ENCODE data around the gene ZNF423. TPM values are rescaled to one million over a fixed set of nuclear protein-coding genes. Genes with fewer than 3 reads are reported as not detected.

The ZNF423 gene
- total and polyA plus RNA-seq, 2 donors: 6.4 to 14.0 TPM

GRCh38 chr16:49458656-49459445 lies 397.1 kb downstream of the ZNF423 start:
- no peaks in the 10 kb centered on the region for H3K4me1 ChIP-seq (ENCODE audit: insufficient read depth)
- WGBS: 91% methylated on average over 5 of the region's 5 CpGs
- H3K36me3 ChIP-seq (ENCODE audit: insufficient read depth): no peaks in the 10 kb centered on the region
- no peak for DNase-seq (ENCODE audit: extremely low spot score)
- H3K27ac ChIP-seq (ENCODE audit: low read depth): no peak overlapping the region
- H3K4me3 ChIP-seq (ENCODE audit: low read depth, low read length): no peak overlapping the region

DNA sequence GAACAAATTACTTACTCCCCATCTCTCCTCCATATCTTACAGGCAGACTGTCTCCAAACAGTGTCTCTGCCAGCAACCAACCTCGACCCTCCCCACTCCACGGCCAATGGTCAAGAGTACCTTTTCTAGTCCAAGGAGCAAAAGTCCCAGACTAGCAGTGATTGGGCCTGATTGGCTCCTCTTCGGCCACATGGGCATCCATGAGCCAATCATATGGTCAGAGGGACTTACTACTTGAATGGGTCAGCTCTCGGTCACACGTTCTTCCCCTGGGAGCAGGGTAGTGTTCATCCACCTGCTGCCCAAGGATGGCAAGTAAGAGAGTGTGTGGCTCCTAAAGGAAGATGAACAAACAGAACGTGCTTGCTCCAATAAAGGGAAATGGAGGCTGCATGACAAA lies 397.7 kb downstream of the ZNF423 start:
- Histone ChIP-seq H3K27ac (ENCODE audit: low read depth) (no peak overlapping the region), H3K36me3 (ENCODE audit: insufficient read depth) (no peaks in the 10 kb centered on the region), H3K4me1 (ENCODE audit: insufficient read depth) (no peaks in the 10 kb centered on the region), H3K4me3 (ENCODE audit: low read depth, low read length) (no peak overlapping the region)
- no peak for DNase-seq (ENCODE audit: extremely low spot score)
- 79% methylated on average over 6 of the region's 6 CpGs for WGBS

GRCh38 chr16:49457196-49457595 lies 398.7 kb downstream of the ZNF423 start:
- WGBS: 86% methylated on average over 7 of the region's 7 CpGs
- Histone ChIP-seq H3K4me1 (ENCODE audit: insufficient read depth) (no peaks in the 10 kb centered on the region), H3K36me3 (ENCODE audit: insufficient read depth) (no peaks in the 10 kb centered on the region), H3K4me3 (ENCODE audit: low read depth, low read length) (no peak overlapping the region), H3K27ac (ENCODE audit: low read depth) (no peak overlapping the region)
- no peak for DNase-seq (ENCODE audit: extremely low spot score)

GRCh38 chr16:49456763-49457162 lies 399.1 kb downstream of the ZNF423 start:
- DNase-seq (ENCODE audit: extremely low spot score): no peak
- 84% methylated on average over 10 of the region's 10 CpGs for WGBS
- no peak overlapping the region for H3K27ac ChIP-seq (ENCODE audit: low read depth)
- H3K36me3 ChIP-seq (ENCODE audit: insufficient read depth): no peaks in the 10 kb centered on the region
- no peaks in the 10 kb centered on the region for H3K4me1 ChIP-seq (ENCODE audit: insufficient read depth)
- no peak overlapping the region for H3K4me3 ChIP-seq (ENCODE audit: low read depth, low read length)

- Histone ChIP-seq H3K27ac (ENCODE audit: low read depth) (no peak overlapping the region), H3K4me3 (ENCODE audit: low read depth, low read length) (no peak overlapping the region), H3K36me3 (ENCODE audit: insufficient read depth) (no peaks in the 10 kb centered on the region), H3K4me1 (ENCODE audit: insufficient read depth) (no peaks in the 10 kb centered on the region)
- WGBS: 87% methylated on average over 8 of the region's 8 CpGs
- DNase-seq (ENCODE audit: extremely low spot score): no peak
These were observed 399.7 kb downstream of the ZNF423 start for GRCh38 chr16:49455991-49456745.

- no peak for DNase-seq (ENCODE audit: extremely low spot score)
- 89% methylated on average over 11 of the region's 11 CpGs for WGBS
- Histone ChIP-seq H3K4me1 (ENCODE audit: insufficient read depth) (no peaks in the 10 kb centered on the region), H3K36me3 (ENCODE audit: insufficient read depth) (no peaks in the 10 kb centered on the region), H3K4me3 (ENCODE audit: low read depth, low read length) (no peak overlapping the region), H3K27ac (ENCODE audit: low read depth) (no peak overlapping the region)
These were observed 400.5 kb downstream of the ZNF423 start for GRCh38 chr16:49455181-49455990.

DNA sequence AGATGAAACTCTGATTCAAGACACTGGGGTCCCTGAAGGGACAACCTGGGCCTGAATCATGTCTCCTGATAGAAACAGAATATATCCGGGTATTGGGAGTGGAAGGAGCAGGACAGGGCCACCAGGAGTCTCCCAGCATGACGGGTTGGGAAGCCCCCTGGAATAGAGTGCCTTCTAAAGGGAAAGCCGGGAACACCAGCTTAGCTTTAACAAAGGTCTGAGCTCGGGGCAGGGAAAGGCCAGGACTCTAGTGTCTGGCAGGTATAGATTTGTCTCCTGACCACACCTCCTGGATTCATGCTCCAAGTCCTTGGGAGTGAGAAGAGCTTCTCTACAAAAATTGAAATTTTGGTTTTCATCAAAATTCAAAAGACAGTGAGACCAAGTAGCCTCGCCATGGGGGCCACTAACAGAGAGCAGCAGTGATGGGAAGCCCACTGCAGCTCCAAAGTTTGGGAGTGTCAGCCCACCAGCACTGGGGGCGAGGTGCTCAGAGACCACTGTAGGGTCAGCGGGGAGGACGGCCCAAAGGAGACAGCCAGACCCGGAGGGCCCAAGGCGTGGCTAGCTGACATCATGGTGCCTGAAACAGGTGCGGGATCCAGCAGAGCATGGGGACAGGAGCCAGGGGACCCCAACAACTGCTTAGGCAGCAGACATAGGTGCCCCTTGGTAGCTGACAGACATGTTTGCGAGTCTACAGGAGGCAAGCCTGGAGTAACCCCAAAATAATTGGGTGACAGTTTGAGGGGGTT lies 401.3 kb downstream of the ZNF423 start:
- H3K4me3 ChIP-seq (ENCODE audit: low read depth, low read length): no peak overlapping the region
- no peak for DNase-seq (ENCODE audit: extremely low spot score)
- H3K4me1 ChIP-seq (ENCODE audit: insufficient read depth): no peaks in the 10 kb centered on the region
- no peak overlapping the region for H3K27ac ChIP-seq (ENCODE audit: low read depth)
- WGBS: 92% methylated on average over 12 of the region's 12 CpGs
- H3K36me3 ChIP-seq (ENCODE audit: insufficient read depth): no peaks in the 10 kb centered on the region

GRCh38 chr16:49453983-49454382 lies 401.9 kb downstream of the ZNF423 start:
- no peaks in the 10 kb centered on the region for H3K4me1 ChIP-seq (ENCODE audit: insufficient read depth)
- H3K4me3 ChIP-seq (ENCODE audit: low read depth, low read length): no peak overlapping the region
- H3K27ac ChIP-seq (ENCODE audit: low read depth): no peak overlapping the region
- DNase-seq (ENCODE audit: extremely low spot score): no peak
- WGBS: 94% methylated on average over 5 of the region's 5 CpGs
- no peaks in the 10 kb centered on the region for H3K36me3 ChIP-seq (ENCODE audit: insufficient read depth)

DNA sequence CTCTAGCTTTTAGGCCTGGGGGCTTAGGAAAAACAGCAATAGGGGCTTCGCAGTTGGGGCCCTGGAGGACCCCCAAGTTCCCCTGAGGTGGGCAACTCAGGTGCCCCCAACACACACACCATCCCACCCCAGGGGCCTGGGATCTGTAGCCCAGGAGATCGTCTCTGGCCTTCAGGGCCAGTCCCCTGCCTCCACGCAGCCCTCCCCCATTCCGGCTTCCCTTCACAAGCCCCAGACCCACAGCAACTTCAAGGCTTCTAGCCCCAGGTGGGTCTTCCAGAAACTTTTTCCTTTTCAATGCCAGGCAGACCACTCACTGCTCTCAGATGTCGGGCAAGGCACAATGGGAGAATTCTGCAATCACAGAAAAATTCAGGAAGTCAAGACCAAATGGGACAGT lies 402.9 kb downstream of the ZNF423 start:
- WGBS: 92% methylated on average over 5 of the region's 5 CpGs
- Histone ChIP-seq H3K4me3 (ENCODE audit: low read depth, low read length) (no peak overlapping the region), H3K27ac (ENCODE audit: low read depth) (no peak overlapping the region), H3K4me1 (ENCODE audit: insufficient read depth) (no peaks in the 10 kb centered on the region), H3K36me3 (ENCODE audit: insufficient read depth) (no peaks in the 10 kb centered on the region)
- DNase-seq (ENCODE audit: extremely low spot score): no peak

DNA sequence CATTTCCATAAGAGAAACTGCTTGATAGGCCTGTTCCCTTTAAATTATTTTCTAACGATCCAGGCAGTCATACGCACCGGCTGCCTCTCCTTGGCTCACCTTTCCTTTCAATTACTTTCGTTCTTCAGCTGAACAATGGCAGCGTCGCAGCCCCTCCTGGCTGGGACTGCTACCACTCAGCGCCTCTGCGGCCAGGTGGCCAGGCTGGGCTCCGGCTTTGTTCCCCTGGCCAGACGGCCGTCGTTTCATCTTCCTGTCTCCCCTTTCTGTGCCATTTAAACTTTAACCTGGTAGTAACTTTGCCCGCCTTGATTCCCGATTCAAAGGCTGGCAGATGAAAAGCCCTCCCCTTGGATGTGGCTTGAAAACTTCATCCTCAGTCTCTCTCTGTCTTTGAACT lies 403.3 kb downstream of the ZNF423 start:
- no peak for DNase-seq (ENCODE audit: extremely low spot score)

DNA sequence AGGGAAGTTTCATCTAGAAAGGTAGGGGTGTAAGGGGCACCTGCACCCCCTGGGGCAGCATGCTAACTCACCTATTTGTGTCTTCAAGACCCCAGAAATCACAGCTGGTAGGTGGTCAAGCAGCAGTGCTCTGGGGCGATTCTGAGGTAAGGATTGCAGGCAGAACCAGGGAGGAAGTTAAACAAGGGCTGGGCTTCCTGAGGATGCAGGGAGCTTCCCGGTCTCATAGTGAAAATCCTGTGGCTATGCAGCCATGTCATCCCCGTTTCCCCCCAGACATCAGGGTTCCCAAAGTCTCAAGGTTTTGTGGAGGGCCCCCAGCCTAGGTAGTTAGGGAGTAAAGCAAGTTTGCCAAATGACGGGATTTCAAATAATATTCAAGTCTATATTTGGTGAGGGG lies 403.8 kb downstream of the ZNF423 start:
- Histone ChIP-seq H3K27ac (ENCODE audit: low read depth) (no peak overlapping the region), H3K4me3 (ENCODE audit: low read depth, low read length) (no peak overlapping the region)
- no peak for DNase-seq (ENCODE audit: extremely low spot score)

More for the DNA sequence above, 403.3 kb downstream of the ZNF423 start:
- Histone ChIP-seq H3K36me3 (ENCODE audit: insufficient read depth) (no peaks in the 10 kb centered on the region), H3K4me1 (ENCODE audit: insufficient read depth) (no peaks in the 10 kb centered on the region), H3K27ac (ENCODE audit: low read depth) (no peak overlapping the region), H3K4me3 (ENCODE audit: low read depth, low read length) (no peak overlapping the region)
- WGBS: 50% methylated on average over 14 of the region's 14 CpGs

GRCh38 chr16:49446805-49447204 lies 409.1 kb downstream of the ZNF423 start:
- 83% methylated on average over 2 of the region's 2 CpGs for WGBS
- Histone ChIP-seq H3K27ac (ENCODE audit: low read depth) (no peak overlapping the region), H3K4me3 (ENCODE audit: low read depth, low read length) (no peak overlapping the region), H3K4me1 (ENCODE audit: insufficient read depth) (no peaks in the 10 kb centered on the region), H3K36me3 (ENCODE audit: insufficient read depth) (no peaks in the 10 kb centered on the region)
- DNase-seq (ENCODE audit: extremely low spot score): no peak

More for the DNA sequence above, 403.8 kb downstream of the ZNF423 start:
- WGBS: 45% methylated on average over 4 of the region's 4 CpGs
- no peaks in the 10 kb centered on the region for H3K4me1 ChIP-seq (ENCODE audit: insufficient read depth)
- H3K36me3 ChIP-seq (ENCODE audit: insufficient read depth): no peaks in the 10 kb centered on the region

GRCh38 chr16:49443576-49443975 lies 412.3 kb downstream of the ZNF423 start:
- Histone ChIP-seq H3K27ac (ENCODE audit: low read depth) (no peak overlapping the region), H3K4me3 (ENCODE audit: low read depth, low read length) (no peak overlapping the region), H3K36me3 (ENCODE audit: insufficient read depth) (no peaks in the 10 kb centered on the region), H3K4me1 (ENCODE audit: insufficient read depth) (no peaks in the 10 kb centered on the region)
- 78% methylated on average over 9 of the region's 9 CpGs for WGBS
- no peak for DNase-seq (ENCODE audit: extremely low spot score)

Measured in urinary bladder (tissue), 4 donors.